Superior temporal gyrus (tissue), 1 donor: Measurements from ENCODE around the gene MAPK8IP3.

ENCODE experiments used
- DNase-seq: peaks from one replicate; pipeline ENCODE4 v3.0.0-alpha.2; 2016; ENCODE audit errors: extremely low spot score

Gene MAPK8IP3

GRCh38 chr16:1740781-1741490 is 34.9 kb downstream of the MAPK8IP3 start:
- no peak for DNase-seq

DNA sequence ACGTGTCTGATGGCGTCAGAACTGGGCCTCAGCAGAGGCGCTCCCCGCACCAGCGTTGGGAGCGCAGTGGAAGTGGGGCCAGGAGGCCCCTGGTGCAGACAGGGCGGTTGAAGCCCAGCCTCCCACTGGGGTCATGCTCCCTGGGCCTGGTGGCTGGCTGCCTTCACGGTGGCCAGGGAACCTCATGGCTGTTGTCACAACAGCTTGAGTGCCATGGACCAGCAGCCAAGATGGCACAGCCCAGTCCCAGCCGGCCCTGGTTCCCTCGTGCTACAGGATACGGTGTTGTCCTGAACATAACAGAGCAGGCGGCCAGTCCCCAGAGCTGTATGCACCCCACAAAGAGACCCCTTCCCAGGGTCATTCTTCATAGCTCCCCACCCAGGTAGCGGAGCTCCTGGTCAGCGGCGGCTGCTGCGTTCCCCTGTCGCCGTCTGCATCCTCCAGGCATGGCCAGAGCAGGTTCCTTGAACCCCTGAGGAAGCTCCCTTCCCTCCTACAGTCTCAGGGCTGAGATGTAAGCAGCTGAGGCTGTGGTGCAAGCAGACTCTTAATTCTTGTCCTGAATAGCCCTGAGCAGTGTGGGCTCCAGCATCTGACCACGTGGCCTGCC is 35.7 kb downstream of the MAPK8IP3 start:
- no peak for DNase-seq

GRCh38 chr16:1743376-1744337 is 37.7 kb downstream of the MAPK8IP3 start:
- no peak for DNase-seq

DNA sequence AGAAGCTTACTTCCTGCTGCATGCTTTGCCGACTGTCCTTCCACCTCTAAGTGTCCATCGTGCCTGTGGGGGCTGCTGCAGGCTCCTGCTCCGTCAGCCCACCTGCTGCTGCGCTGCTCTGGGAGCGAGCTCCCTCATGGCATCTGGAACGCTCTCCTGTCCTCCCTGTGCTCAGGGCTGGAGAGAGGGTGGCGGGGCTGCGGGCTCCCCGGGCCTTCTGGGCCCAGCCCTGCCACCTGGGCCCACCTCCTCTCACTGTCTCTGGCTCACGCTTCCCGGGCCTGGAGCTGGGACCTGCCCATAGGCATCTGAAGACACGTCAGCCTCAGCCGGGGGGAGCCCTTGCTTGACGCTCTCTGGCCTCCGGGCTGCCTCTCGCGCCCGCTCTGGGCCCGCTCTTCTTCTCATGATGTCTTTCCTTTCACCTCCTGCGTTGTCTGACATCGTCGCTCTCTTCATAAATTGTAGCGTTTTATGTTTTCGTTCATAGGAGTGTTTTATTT is 38.4 kb downstream of the MAPK8IP3 start:
- DNase-seq = no peak

DNA sequence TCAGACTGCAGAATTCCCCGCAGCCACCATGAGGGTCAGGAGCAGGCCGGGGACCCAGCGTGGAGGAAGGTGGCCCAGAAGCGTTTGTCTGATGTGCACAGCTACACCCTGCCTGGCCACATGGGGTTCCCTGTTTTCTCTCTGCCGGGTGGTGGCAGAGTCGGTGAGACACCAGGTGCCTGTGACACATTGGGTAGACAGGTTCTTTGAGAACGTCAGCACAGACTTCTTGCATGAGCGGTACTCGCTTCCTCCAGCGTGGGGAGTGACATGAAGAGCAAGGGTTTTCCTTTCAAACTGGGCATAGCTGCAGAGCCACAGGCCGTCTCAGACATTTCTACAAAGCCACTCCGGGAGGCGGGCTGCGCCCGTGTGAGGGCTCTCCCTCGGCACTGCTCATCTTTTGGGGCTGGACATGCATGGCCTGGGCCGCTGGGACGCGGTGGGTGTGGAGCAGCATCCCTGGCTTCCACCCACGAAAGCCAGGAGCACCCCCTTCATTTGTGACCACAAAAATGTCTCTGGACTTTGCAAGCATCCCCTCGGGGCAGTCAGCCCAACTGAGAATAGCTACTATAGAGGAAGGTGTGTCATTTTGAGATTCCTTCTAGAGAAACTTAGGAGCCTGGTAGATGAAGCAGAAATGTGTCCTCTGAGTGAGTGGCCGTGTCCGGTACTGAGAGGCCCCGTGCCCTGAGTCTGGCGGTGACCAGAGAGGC is 39.3 kb downstream of the MAPK8IP3 start:
- no peak for DNase-seq

DNA sequence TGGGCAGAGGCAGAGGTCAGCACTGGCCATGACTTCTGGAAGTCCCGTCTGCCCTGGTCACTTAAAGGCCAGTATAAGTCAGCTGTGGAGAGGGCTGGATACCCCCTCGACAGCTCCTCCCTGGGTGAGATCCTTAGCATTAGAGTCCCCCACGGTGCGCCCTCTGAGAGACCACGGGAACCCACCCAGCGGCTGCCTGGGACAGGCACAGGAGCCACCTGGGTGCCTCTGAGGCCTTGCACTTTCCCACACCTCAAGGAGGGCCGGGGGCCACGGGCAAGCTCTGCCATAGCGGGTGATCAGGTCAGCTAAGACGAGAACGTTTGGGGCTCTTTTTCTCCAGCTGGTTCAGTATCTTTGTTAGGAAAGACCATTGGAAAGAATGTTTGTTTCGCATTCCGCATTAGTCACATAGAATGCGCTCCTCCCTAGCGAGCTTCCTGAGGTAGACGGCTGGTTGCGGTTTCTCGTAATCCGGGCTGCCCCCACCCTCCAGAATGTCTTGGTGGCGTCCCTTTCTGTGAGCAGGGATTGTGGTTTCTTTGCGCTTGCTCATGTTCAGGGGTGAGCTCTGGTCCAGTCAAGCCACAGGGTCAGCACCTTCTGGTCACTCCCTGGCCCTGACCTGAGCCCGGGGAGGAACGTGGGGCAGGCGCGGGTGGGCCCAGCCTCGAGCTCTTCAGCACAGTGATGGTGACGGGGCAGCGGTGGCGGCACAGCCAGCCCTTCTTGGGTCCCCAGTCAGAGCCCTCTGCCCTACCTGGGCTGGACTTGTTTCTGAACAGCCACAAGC is 40.1 kb downstream of the MAPK8IP3 start:
- DNase-seq = no peak

- DNase-seq = no peak
Measured at GRCh38 chr16:1746693-1747195, 40.7 kb downstream of the MAPK8IP3 start.

DNA sequence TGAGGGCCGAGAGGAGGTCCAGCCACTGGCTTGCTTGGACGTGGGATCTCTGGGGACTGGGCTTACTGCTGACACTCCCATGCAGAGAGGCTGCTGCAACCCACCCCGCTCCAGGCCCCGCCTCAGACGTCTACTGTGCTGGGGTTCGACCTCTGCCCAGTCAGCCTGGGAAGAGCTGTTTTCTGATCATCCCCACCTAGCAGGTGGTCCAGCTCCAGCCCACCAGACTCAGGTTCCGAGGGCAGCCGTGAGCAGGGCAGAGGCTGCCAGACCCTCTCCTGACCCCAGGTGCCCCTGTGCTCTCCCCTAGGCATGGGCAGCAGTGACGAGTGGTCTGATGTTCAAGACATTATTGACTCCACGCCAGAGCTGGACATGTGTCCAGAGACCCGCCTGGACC is 41.9 kb downstream of the MAPK8IP3 start:
- DNase-seq = no peak

DNA sequence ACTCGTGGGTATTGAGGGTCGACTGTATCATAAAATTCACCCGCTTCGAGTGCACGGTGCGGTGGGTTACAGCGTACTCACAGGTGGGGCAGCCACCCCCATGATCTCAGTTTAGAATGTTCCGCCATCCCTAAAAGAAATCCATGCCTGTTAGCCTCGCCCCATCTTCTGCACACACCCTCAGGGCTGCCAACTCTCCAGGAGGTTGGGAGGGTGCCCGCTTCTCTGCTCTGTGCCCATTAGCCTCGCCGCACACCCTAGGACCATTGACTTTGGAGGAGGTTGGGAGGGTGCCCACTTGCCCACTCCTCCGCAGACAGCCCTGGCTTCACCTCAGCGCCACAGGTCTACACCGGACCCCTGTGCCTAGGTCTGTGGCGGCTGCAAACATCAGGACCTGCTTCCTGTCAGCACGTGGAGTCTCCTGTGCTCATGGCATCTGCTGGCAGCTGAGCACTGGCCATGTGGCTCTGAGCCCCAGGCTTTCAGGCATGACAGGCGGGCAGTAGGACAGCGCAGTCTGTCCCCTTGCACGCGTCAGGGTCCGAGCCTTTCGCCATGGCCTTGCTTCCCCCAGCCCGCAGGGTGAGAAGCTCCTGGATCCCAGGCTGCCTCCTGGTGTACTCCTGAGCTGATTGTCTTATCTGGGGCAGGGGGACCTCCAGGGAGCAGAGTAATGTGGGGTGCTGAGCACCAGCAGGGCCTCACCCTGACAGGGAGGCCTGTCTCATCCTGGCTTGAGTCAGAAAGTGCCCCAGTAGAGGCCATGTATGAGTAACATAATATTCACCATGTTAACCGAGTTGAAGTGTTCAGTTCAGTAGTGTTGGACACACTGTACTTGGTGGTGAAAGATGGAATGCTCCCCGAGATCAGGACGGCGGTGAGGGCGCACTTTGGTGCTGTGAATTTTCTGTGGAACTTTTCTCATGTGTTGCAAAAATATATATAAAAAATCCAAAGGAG is 43.4 kb downstream of the MAPK8IP3 start:
- DNase-seq = no peak

DNA sequence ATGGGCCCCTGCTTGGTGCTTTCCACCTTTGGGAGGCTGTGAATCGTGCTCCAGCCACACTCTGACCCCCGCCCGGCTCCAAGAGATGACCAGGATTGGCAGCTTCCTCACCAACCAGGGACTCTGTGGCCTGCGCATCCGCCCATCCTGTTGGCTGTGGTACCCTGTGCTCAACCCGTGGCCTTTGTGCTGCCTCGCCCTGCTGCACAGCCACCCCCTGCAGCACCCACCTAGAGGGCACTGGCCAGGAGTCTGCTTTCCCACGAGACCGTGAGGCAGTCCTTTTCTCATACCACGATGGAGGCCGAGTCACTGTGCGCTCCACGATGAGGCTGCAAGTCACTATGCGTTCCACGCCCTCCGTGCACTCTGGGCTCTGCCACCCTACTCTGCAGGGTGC is 46.0 kb downstream of the MAPK8IP3 start:
- no peak for DNase-seq

- no peak for DNase-seq
Measured at GRCh38 chr16:1752853-1753252, 46.9 kb downstream of the MAPK8IP3 start.

DNA sequence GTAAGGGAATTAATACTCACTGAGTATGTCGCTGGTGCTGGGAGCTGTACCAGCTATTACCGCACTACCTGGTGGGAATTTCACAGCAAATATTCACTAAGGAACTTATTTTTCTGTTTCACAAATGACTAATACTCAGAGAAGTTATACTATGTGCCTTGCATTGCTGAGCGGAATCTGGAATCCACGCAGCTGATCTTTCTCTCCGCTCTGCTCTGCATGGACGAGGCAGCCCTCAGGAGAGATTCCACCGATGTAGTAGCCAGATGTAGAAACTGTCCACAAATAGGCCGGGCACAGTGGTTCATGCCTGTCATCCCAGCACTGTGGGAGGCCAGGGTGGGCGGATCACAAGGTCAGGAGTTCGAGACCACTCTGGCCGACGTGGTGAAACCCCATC is 48.2 kb downstream of the MAPK8IP3 start:
- no peak for DNase-seq

- no peak for DNase-seq
Measured at GRCh38 chr16:1757714-1758461, 51.9 kb downstream of the MAPK8IP3 start.

GRCh38 chr16:1758923-1759322 is 52.9 kb downstream of the MAPK8IP3 start:
- no peak for DNase-seq

DNA sequence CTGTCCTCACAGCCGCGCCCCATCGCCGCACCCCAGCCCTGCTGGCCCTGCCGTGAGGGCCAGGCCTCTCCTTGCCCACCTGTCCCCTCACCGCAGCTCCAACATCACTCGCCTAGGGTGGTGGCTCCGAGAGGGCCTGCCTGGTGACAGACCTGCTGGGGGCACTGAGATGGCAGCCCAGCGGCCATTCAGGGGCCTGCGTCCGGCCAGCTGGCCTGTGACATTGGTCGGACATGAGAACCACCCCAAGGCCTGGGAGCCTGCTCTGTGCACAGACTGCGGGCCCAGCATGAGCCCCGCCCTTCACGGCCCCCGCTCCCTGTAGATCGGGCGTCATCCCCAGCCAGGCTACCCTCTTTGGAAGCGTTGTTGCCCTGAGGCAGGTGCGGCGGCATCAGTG is 53.5 kb downstream of the MAPK8IP3 start:
- no peak for DNase-seq

- no peak for DNase-seq
Measured at GRCh38 chr16:1760911-1761310, 54.9 kb downstream of the MAPK8IP3 start.

- DNase-seq = no peak
Measured at GRCh38 chr16:1761751-1762150, 55.8 kb downstream of the MAPK8IP3 start.

GRCh38 chr16:1762196-1762878 is 56.3 kb downstream of the MAPK8IP3 start:
- no peak for DNase-seq
